Right ventricle myocardium superior (tissue), 1 donor: ENCODE measurements around the gene ZNF48. TPM values are rescaled to one million over a fixed set of nuclear protein-coding genes. Genes with fewer than 3 reads are reported as not detected.

Experiments used
- ATAC-seq: fragments of 200-7000 bp; cut with Tn5 transposase; one replicate; pipeline ENCODE4 v1.9.1; 2020; ENCODE audit warnings: mild to moderate bottlenecking; ENCODE audit not compliant: poor library complexity
- DNase-seq: peaks from one replicate; pipeline ENCODE4 v3.0.0-alpha.2; 2020
- intact Hi-C: fragments of 100-400 bp; cut with DNase I; formaldehyde crosslinking; loops from one replicate; pipeline ENCODE4 v1.11.2; 2022
- total RNA-seq: library from RNA; stranded (reverse); fragmentation: NEBNext Ultra II Directional; extraction: Animal tissue kit (Norgen Biotek cat#: 25700); gene quantifications from one replicate; pipeline ENCODE4 v1.2.1, GENCODE V29; 2021
- donor health status: DM: no; HTN: yes; CAD: no; lungs with severe emphysema.

The ZNF48 gene
- total RNA-seq, 1 donor from 2014 or later = 5.1 TPM

DNA sequence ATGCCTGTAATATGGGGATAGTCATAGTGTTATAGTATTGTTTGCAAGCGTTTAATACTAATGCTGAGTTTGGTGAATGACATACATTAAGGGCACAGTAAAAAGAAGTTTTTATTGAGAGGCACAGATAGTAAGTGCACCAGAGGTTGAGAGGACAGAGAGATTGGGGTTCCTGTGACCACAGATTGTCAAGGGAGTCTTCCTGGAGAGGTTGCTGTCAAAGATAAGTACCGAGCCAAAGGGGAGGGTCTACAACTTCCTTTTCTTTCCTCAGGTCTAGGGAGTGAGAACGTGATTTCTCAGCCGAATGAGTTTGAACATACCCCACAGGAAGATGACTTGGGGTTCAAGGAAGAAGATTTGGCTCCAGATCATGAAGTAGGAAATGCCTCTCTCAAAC, 1.8 kb downstream of the ZNF48 start:
- ATAC-seq (no peak), DNase-seq (no peak)
- intact Hi-C loops = no loop called here

- intact Hi-C loops = no loop called here
- DNase-seq (no peak), ATAC-seq (no peak)
Measured at GRCh38 chr16:30397776-30398660, 2.8 kb downstream of the ZNF48 start.

DNA sequence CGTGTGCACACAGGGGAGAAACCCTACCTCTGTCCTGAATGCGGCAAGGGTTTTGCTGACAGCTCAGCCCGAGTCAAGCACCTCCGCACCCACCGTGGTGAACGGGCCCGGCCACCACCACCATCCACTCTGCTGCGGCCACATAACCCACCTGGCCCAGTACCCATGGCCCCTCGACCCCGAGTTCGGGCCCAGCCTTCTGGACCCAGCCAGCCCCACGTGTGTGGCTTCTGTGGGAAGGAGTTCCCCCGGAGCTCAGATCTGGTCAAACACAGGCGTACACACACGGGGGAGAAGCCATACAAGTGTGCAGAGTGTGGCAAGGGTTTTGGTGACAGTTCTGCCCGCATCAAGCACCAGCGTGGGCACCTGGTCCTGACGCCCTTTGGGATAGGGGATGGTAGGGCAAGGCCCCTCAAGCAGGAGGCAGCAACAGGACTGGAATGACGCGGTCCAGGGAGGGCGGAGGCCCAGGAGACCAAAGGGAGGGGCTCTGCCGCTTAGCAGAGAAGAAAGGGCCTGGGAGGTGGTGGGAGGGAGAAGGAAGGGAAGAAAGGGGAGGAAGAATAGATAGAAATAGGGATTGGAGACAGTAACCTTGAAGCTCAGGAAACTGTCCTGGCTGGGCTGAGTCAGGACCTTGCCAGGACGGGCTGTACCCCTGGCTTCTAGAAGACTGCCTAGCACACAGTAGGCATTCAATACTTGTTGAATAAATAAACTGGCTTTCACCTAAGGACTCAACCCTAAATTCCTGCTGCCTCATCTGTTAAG, 3.6 kb downstream of the ZNF48 start:
- ATAC-seq (no peak), DNase-seq (no peak)
- intact Hi-C loops = no loop called here

DNA sequence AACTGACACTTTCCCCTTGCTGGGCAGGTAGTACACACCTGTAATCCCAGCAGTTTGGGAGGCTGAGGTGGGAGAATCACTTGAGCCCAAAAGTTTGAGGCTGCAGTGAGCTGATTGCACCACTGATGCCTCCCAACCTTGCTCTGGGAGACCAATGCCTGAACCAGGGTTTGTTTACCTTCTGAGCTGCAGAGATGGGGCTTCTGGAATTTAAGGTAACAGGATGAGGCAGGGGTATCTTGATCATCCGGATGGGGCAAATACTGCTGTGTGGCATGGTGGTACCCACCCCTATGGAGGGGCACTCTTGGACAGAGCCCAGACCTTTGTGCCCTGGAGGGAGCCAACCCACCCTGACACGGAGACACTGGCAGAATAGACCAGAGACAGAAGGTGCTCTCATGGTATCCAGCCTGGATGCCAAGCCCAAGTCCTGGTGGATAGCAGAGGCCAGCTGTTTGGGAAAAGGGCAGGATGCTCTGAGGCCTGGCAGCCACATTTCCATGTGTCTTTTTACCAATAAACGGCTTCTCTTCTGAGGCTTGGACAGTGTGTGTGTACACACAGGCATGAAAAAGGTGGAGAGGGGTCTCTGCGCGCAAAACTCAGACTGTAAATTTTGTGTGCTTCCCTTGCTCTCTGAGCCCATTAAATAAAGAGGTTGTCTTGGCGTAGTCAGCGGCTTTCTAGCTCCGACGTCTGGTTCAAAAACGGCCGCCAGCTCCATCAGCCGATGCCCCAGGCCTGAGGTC, 4.4 kb downstream of the ZNF48 start:
- no peak for DNase-seq
- ATAC-seq = no peak
- intact Hi-C loops = loop anchor here (10.0 kb wide), 1 partner anchor 45 kb away; the partner anchor contains the start of gene CD2BP2

GRCh38 chr16:30401768-30402425, 6.7 kb downstream of the ZNF48 start:
- no peak for ATAC-seq
- intact Hi-C loops = loop anchor here (10.0 kb wide), 1 partner anchor 47 kb away; the partner anchor contains the start of gene CD2BP2
- no peak for DNase-seq

GRCh38 chr16:30406795-30407101, 11.5 kb downstream of the ZNF48 start:
- ATAC-seq (no peak), DNase-seq (no peak)
- intact Hi-C loops = loop anchor here (10.0 kb wide), 1 partner anchor 52 kb away; the partner anchor contains the start of gene CD2BP2

DNA sequence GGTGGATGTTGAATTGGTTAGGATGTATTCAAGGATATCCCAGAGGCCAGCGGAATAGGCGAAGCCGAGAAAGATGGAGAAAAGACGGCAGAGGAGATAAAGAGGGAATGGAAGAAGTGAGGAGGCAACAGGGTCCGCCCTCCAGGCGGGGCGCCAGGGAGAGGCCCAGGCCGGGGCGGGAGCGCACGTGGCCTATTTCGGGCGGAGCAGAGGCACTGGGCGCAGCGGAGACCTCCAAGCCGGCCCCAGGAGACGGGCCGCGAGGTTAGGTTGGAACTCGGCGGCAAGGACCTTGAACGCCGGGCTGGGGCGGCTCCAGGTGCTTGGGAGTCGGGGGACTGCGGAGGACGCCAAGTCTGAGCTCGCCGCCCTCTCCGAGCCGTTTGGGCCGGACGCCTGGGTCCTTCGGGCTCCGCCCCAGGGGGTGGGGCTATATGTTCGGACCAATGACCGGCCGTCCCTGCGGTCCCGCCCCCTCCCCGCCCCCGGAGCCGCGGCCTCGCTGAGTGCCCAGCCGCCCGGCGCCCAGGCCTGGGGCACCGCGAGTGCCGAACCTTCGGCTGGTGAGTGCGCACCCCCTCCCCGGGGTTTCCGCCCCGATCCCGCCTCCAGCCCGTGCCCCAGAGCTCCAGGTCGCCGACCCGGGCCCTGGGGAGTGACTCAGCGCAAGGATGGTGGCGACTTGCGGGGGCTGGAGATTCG, 12.0 kb downstream of the ZNF48 start, which contains the start of gene ZNF771:
TSS of gene ZNF771 (plus strand) at position 505 of the 702 bp plus-strand sequence. CDS start 448 bp downstream, outside the sequence.
- intact Hi-C loops = loop anchor here (10.0 kb wide), 1 partner anchor 52 kb away; the partner anchor contains the start of gene CD2BP2
- ATAC-seq (peak; percentile 98), DNase-seq (peak; percentile 97)

GRCh38 chr16:30407804-30408534, 12.7 kb downstream of the ZNF48 start:
- peak; percentile 26 for ATAC-seq
- intact Hi-C loops = loop anchor here (10.0 kb wide), 1 partner anchor 53 kb away; the partner anchor contains the start of gene CD2BP2
- DNase-seq = no peak

DNA sequence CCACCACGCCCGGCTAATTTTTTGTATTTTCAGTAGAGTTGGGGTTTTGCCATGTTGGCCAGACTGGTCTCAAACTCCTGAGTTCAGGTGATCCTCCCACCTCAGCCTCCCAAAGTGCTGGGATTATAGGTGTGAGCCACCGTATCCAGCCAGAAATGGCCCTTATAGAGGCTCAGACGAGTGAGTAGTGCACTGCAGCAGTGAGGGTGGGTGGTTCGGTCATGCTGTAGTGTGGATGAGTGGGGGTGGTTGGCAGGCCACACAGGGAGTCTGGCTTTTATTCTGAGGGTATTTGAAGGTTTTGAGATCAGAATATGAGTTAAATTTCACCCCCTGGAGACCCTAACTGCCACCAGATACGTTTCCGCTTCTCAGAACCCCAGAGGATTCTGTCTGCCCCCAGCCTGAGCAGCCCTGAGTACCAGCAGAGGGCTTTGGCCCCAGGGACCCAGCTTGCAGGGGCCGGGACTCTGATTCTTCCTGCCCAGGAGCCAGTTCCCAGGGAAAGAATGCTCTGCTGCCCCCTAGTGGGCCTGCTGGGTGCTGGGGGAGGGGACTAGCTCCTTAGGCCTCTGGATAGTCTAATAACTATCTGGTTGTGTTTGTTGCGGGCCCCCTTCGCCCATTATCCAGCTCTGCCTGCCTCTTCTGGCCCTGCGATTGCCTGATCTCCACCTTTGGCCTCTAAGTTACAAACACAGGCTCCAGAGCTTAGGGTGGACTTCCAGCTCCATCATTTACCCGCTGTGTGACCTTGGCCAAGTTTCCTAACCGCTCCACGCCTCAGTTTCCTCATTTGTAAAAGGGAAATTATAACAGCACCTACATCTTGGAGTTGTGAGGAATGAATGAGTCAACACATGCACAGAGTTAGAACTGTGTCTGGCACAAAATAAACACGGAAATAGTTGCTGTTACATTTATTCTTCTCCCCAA, 14.2 kb downstream of the ZNF48 start:
- intact Hi-C loops = loop anchor here (10.0 kb wide), 2 partner anchors 55 to 315 kb away; partner anchors contain the start of genes CD2BP2, TBX6 and YPEL3
- DNase-seq = peak; percentile 93
- ATAC-seq = peak; percentile 79

GRCh38 chr16:30413112-30413806, 18.0 kb downstream of the ZNF48 start:
- intact Hi-C loops = loop anchor here (10.0 kb wide), 1 partner anchor 318 kb away; the partner anchor contains the start of genes TBX6 and YPEL3
- DNase-seq (no peak), ATAC-seq (no peak)

GRCh38 chr16:30414159-30414558, 18.9 kb downstream of the ZNF48 start:
- no peak for ATAC-seq
- DNase-seq = no peak
- intact Hi-C loops = loop anchor here (10.0 kb wide), 1 partner anchor 319 kb away; the partner anchor contains the start of genes TBX6 and YPEL3

DNA sequence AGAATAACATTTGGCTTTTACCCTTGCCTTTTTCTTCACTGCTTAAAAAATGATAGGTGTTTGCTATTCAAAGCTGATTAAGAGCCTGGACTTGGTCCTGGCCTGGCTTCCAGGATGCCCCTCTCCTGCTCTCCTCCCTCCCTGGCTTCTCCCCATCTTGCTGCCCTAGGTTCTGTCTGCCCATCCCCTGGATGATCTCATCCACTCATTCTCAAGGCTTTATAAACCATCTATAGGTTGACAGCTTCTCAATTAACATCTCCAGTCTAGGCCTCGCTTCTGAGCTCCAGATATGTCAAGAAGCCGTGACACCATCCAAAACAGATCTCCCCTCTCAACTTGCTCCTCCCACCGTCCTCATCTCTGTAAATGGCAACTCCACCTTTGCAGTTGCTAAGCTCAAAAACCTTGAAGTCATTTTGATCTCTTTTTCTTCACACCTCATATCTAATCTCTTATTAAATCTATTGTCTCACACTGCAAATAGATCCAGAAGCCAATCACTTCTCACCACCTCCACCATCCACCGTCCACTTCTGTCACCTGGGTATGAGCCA, 20.9 kb downstream of the ZNF48 start:
- ATAC-seq (no peak), DNase-seq (no peak)
- intact Hi-C loops = loop anchor here (10.0 kb wide), 1 partner anchor 321 kb away; the partner anchor contains the start of genes TBX6 and YPEL3

- ATAC-seq = no peak
- DNase-seq = no peak
- intact Hi-C loops = loop anchor here (10.0 kb wide), 1 partner anchor 322 kb away; the partner anchor contains the start of genes TBX6 and YPEL3
Measured at GRCh38 chr16:30416624-30417528, 21.7 kb downstream of the ZNF48 start.
